Measurements from ENCODE around the gene MRPL30.
"Not testable (repeated sequence)": the region's sequence is repeated elsewhere in the genome, so short reads cannot be mapped to it uniquely, and the experiment has no call there.

The MRPL30 gene

DNA sequence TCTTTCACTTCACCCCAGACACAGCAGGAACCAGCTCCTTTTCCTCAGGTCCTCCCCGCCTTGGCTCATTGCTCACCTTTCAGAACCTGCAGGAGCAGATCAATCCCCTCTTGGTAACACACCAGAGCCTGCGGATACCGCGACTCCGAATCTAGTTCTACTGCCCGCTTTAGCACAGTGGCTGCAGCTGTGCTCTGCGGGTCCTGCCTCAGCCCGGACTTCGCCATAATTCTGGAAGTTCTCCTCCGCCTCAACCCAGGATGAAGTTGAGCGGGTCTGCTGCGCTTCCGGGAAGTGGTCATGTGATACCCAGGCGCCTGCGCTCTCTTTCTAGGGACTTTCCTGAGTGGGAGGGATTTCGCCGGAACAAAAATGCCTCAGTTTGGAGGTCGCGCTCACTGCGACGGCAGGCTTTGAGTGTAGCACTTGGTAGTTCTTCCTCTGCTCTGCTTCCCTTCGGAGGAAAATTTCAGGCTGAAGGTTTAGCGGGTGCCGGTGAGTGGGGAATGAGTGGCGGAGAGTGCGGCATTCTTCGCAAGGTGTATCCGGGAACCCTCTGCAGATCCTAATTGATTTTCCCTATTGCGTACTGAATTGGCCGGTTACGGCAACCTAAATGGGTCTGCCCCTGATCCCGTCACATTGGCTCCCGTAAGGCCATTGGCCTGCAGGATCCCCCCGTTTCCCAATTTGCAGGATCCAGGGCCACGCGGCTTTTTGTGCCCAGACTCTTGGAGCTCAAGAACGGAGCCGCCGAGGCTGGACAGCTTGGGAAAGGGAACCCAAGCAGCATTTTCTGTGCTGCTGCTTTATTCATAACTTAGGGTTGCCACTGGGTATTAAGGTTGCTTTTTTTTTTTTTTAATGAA is at the start of gene MRPL30, which contains the start of gene MITD1:
Gene MRPL30 (plus strand): TSS at position 430 of the 869 bp plus-strand sequence. CDS start 5,020 bp downstream, outside the sequence.
Gene MITD1 (minus strand): TSS at position 304 of the 869 bp plus-strand sequence. CDS start 77 bp downstream, at position 227.
- DNase-seq: peak; percentile 85

- not testable (repeated sequence) for DNase-seq
Measured at GRCh38 chr2:99135044-99135556, 45.9 kb upstream of the MRPL30 start.

- DNase-seq: no peak
Measured at GRCh38 chr2:99139003-99139402, 42.0 kb upstream of the MRPL30 start.

DNA sequence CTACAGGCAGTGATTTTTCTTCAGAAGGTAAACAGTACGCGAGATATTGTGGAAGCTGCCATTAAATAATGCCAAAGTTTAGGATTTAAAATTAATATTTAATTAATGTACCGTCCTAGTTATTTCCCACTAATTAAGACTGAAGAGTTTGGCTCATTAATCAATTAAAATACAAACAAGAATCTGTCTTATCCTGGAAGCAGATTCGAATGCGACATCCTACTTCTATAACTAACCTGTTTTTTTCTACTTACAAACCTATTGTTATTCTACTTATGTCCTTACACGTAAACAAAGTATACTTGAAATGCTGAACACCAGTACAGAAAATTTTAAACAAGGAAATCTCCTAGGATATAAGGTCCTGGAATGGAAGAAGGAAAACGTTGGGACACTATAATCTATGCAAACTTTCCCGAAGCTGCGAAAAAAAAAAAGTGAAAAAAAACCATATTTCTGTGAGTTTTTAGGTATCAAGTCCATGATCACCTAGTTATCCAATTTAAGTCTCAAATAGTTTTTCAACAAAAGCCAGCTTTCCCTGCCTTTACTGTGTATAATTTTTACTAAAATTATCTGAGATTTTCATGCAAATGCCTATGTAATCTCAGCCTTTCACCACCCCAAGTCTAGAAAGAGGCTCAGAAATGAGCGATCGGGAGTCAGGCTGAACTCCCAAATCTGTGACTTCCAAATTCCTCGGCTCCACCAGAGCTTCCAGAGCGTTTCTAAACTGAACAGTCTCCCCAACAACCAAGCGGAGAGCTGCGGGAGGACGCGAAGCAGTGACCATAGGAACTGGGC is 40.7 kb upstream of the MRPL30 start:
- DNase-seq: no peak

DNA sequence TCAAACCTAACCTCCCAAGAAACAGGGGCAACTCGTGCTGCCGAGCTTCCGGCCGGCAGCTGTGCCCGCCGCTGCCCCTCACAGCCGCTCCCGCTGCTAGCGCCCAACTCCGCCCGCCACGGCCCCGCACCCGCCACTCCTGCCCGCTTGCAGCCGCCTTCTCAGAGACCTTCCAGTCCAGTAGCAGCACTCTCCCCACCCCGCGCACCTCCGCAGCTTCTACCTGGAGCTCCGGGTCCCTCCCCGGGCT is 40.2 kb upstream of the MRPL30 start:
- DNase-seq: no peak

DNA sequence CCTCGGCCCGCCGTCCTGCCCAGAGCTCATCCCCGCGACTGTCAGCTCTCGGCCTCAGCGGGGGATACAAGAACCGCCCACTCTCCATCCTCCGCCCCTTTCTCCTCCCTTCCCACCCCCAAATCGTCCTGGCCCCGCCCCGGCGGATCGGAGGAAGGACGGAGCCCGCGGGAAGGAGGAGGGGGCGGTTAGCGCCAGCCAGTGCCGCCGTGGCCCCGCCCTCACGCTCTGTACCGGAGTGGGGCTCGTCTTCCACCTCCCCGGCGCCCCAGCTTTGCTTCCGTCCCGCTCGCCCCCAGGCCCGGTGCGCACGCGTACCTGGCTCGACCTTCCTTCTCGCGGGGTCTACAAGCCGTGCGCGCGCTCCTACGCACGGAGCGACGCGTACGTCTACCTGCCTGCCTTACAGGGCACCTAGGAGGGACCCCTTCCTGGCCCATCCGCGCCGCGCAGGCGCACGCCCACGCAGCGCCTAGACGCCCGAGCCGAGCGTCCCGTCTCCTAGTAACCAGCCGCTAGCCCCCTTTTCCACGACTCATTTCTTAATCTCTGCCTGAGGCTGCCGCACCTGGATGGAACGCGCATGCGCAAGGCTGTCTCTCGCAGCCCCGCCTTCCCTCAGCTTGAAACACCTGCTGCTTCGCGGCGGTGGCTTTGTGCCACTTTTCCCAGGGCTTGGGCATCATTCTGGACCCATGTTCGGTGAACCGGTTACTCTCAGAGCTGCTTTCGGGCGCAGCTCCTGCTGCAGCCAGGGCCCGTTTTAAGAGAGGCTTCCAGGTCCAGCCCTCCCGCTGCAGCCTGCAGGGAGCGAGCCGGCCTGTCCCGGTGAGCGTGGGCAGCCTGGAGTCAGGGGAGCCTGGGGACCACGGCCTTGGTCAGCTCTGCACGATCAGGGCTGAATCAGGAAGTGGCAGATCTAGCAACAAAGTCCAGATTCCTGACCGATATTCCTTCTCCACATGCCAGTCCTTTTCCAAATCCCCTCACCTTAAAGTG is 39.6 kb upstream of the MRPL30 start, which contains the start of gene C2orf15:
Gene C2orf15 (plus strand): TSS at position 598 of the 999 bp plus-strand sequence. CDS start 8,852 bp downstream, outside the sequence.
- DNase-seq: peak; percentile 98

DNA sequence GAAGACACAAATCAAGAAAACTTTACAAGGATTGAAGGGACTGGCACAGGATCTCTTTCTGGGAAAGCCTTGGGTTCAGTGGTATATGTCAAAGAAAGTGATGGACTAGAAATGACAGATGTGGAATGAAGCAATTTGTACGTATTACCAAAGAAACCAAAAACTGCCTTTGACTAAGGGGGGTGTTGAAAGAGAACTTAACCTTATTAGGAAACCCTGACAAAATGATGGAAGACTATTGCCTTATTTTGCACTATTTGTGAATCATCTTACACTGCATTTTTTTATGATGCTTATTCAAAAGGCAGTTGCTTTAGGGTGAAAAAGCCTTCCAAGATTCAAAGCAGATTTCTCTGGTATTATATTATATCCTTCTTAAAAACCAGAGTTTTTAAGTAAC is 30.3 kb upstream of the MRPL30 start:
- DNase-seq: no peak

DNA sequence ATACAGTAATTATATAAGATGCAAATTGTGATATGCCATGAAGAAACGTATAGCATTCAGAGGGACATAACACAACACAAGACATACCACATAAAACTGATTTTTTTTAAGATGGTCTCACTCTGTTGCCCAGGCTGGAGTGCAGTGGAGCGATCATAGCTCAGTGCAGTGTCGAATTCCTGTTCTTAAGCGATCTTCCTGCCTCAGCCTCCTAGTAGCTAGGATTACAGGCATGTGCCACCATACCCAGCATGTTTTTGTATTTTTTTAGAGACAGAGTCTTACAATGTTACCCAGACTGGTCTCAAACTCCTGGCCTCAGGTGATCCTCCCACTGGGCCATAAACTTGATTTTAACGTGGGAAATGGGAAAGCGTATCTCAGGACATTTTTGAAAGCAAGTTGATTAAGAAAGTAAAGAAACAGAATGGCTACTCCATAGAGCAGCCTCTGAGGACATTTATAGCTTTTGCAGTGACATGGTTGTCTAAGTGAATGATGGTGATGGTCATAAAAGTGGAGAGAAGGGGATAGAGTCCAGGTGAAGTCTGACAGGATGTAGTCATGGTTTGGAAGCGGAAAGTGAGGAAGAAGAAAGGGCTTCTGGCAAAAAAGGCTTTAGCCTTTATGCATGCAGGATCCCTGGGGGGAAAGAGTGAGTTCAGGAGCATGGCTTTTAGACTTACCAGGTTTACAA is 28.6 kb upstream of the MRPL30 start:
- no peak for DNase-seq

DNA sequence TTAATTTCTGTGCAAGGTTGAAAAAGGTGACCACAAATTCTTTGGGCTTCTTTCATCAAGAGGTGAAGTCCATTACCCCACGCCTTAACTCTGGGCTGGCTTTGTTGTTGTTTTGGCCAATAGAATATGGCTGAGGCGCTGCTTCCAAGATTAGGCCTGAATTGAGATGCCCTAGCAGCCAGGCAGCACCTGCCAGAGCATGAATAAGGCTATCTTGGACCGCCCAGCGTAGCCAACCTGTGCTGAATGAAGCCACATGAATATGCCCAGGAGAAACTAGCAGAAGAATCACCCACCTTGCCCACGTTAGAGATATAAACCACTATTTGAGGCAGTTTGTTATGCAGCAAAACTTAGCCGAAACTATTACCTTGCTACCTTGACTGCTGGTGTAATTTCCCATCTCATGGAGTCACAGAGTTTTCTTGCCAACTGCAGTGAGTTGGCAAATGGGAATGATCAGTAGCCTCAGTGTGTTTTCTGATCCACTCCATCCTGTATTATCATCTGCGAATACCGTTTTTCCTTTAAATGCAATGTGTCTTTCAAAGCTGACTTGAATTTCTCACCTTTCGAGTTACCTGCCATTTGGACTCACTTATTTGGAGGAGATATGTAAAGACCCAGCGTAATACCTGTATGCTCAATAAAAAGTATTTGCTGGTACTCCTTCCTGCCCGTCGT is 26.9 kb upstream of the MRPL30 start:
- DNase-seq: no peak

DNA sequence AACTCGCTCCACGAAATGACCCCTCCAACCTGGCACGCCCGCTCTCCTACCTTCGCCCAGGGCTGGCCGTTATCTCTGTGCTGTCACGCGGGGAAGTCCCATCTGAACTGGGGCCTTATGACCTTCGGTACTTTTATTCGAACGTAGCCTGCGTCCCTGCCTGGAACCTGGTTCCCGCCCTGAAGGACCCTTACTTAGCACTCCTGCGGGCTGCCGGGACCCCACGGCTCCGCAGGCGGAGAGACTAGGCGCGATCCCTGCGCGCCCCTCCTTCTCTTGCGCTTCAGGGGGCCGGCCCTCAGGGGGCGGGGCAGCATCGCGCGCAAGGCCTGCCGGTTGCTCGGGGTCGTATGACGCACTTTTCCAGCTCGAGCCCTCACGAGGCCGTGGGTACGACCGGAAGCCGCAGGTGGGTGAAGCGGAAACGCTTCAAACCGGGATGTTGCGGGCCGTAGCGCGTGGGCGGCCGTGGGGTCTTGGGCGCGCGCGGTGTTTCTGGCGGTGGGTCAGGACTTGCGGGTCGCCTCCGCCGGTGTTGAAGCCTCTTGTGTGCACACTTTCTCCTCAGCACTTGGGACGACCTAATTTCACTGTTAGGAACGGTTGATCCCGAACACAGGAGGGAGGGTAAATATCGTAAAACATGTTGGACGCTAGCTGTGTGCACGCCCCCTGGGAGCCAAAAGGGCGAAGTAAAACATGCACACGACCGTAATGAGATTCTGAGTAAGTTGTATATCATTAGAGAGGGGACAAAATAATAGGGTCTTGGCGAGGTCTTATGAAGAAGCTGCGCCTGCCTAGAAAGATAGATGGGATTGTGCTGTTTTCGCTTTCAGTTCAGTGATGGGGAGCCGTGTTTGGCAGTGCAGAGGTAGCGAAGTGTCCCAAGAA is 26.1 kb upstream of the MRPL30 start, which contains the start of the genes LIPT1 and TSGA10:
Gene LIPT1 (plus strand): TSS at position 325 of the 894 bp plus-strand sequence. CDS start 6,991 bp downstream, outside the sequence.
Gene TSGA10 (minus strand): TSS at position 300 of the 894 bp plus-strand sequence. CDS start 45,503 bp downstream, outside the sequence.
- DNase-seq: peak; percentile 92

GRCh38 chr2:99156891-99157290 is 24.1 kb upstream of the MRPL30 start:
- DNase-seq: no peak

DNA sequence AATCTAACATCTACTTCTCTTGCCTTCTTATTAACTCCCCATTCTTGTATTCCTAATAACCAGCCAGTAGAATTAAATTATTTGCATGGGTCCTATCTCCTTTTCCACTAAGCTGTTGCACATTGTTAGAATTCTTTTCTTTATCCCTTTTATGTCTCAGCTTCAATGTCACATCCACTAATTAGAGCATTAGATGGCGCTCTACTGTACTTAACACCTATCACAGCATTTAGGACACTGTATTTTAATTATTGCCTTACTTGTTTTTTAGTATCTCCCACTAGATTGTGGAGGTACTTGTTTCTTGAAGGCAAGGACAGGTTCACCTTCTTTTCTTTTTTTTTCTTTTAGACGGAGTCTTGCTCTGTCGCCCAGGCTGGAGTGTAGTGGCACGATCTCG is 22.4 kb upstream of the MRPL30 start:
- no peak for DNase-seq

- DNase-seq: no peak
Measured at GRCh38 chr2:99159594-99159993, 21.4 kb upstream of the MRPL30 start.

DNA sequence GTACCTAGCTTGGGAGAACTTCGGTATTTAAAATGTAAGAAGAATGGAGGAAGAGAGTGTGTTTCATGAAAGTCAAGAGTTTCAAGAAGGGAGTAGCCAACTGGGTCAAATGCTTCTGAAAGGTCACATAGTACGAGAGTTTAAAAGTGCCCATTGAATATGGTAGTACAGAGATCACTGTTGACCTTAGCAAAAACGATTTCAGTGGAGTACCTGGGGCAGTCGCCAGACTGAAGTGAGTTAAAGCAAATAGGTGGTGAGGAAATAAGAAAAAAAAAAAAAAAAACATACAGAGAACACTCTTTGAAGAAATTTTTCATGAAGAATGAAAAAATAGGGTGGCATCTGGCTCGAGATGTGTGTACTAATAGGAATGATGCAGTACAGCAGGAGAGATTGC is 14.8 kb upstream of the MRPL30 start:
- no peak for DNase-seq

DNA sequence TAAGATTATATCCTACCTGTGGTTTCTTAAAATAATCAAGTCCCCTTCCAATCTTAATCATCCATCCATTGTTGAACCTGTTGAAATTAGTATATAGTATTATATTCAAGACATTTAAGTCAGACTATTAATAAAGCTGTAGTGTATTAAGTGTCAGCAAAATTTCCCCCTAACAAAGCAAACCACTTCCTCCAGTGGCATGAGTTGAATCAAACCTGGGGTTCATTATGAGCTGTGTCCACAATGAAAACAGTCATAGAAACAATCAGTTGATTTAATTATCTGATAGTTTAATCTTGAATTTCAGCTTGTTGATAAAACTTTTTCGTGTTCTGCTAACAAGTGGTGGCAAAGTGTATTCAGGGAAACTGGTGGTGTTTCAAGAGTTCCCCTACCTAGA is 11.4 kb upstream of the MRPL30 start:
- no peak for DNase-seq

- DNase-seq: no peak
Measured at GRCh38 chr2:99171377-99172140, 9.4 kb upstream of the MRPL30 start.

GRCh38 chr2:99181624-99182000 is 628 bp downstream of the MRPL30 start:
- no peak for DNase-seq

GRCh38 chr2:99183025-99183424 is 2.0 kb downstream of the MRPL30 start:
- no peak for DNase-seq

GRCh38 chr2:99184811-99185210 is 3.8 kb downstream of the MRPL30 start:
- DNase-seq: no peak
